Endothelial cell (in vitro differentiated cells): ENCODE data around the gene HDLBP. TPM values are rescaled to one million over a fixed set of nuclear protein-coding genes. Genes with fewer than 3 reads are reported as not detected.
A peak's percentile ranks its signal among the peaks of the same experiment; 100 is the strongest.

Experiments
- DNase-seq: peaks from one replicate; pipeline ENCODE4 v3.0.0; 2021; ENCODE audit warnings: low spot score
- H3K27ac Mint-ChIP-seq: one replicate; pipeline ENCODE4 v1.8.0; 2021; ENCODE audit warnings: mixed read lengths, inconsistent platforms; ENCODE audit not compliant: unreplicated experiment
- H3K27me3 Mint-ChIP-seq: one replicate; pipeline ENCODE4 v1.8.0; 2021; ENCODE audit warnings: mild to moderate bottlenecking, moderate library complexity, mixed read lengths, inconsistent platforms; ENCODE audit not compliant: unreplicated experiment
- H3K36me3 Mint-ChIP-seq: one replicate; pipeline ENCODE4 v1.8.0; 2021; ENCODE audit warnings: mild to moderate bottlenecking, low read depth, mixed read lengths, inconsistent platforms; ENCODE audit not compliant: unreplicated experiment
- H3K4me1 Mint-ChIP-seq: one replicate; pipeline ENCODE4 v1.8.0; 2021; ENCODE audit warnings: mild to moderate bottlenecking, mixed read lengths, inconsistent platforms; ENCODE audit not compliant: unreplicated experiment
- H3K4me3 Mint-ChIP-seq: one replicate; pipeline ENCODE4 v1.8.0; 2021; ENCODE audit warnings: mild to moderate bottlenecking, mixed read lengths, inconsistent platforms; ENCODE audit not compliant: unreplicated experiment
- H3K9me3 Mint-ChIP-seq: one replicate; pipeline ENCODE4 v1.8.0; 2021; ENCODE audit warnings: mixed read lengths, inconsistent platforms; ENCODE audit not compliant: unreplicated experiment
- CTCF ChIP-seq: fragments of 200-600 bp; sonication (generic); IDR thresholded peaks from one replicate; pipeline ENCODE4 v1.5.0; 2021; ENCODE audit warnings: antibody characterized with exemption; ENCODE audit not compliant: unreplicated experiment
- total RNA-seq: library from RNA; stranded (reverse); fragmentation: NEBNext Ultra II Directional; extraction: Animal tissue kit (Norgen Biotek cat#: 25700); gene quantifications from one replicate; pipeline ENCODE4 v1.2.1, GENCODE V29; 2021; ENCODE audit not compliant: unreplicated experiment

HDLBP gene
- total RNA-seq, 1 donor from 2014 or later, result 364 TPM

- no peak for TF ChIP-seq CTCF
- H3K4me1 Mint-ChIP-seq, result no peaks in the 10 kb centered on the region
- H3K9me3 Mint-ChIP-seq, result no peaks in the 10 kb centered on the region
- no peak overlapping the region for H3K4me3 Mint-ChIP-seq
- peaks cover 1% of the 10 kb centered on the region for H3K27me3 Mint-ChIP-seq
- DNase-seq, result no peak
- H3K27ac Mint-ChIP-seq, result no peak overlapping the region
- peaks cover 20% of the 10 kb centered on the region for H3K36me3 Mint-ChIP-seq
These were observed 133.3 kb downstream of the HDLBP start for GRCh38 chr2:241182126-241182525.

- Mint-ChIP-seq H3K27ac (no peak overlapping the region), H3K27me3 (no peaks in the 10 kb centered on the region), H3K9me3 (no peaks in the 10 kb centered on the region), H3K36me3 (peaks cover 20% of the 10 kb centered on the region), H3K4me1 (no peaks in the 10 kb centered on the region), H3K4me3 (no peak overlapping the region)
- no peak for DNase-seq
- no peak for TF ChIP-seq CTCF
These were observed 135.0 kb downstream of the HDLBP start for GRCh38 chr2:241180495-241180894.

GRCh38 chr2:241179899-241180298 is 135.6 kb downstream of the HDLBP start:
- DNase-seq, result no peak
- H3K9me3 Mint-ChIP-seq, result no peaks in the 10 kb centered on the region
- H3K4me3 Mint-ChIP-seq, result peak overlapping the region; percentile 25
- no peaks in the 10 kb centered on the region for H3K27me3 Mint-ChIP-seq
- H3K27ac Mint-ChIP-seq, result no peak overlapping the region
- H3K36me3 Mint-ChIP-seq, result peaks cover 25% of the 10 kb centered on the region
- TF ChIP-seq CTCF, result no peak
- H3K4me1 Mint-ChIP-seq, result no peaks in the 10 kb centered on the region

- peaks cover 26% of the 10 kb centered on the region for H3K36me3 Mint-ChIP-seq
- H3K4me3 Mint-ChIP-seq, result no peak overlapping the region
- TF ChIP-seq CTCF, result no peak
- H3K27me3 Mint-ChIP-seq, result no peaks in the 10 kb centered on the region
- no peak overlapping the region for H3K27ac Mint-ChIP-seq
- no peak for DNase-seq
- no peaks in the 10 kb centered on the region for H3K9me3 Mint-ChIP-seq
- H3K4me1 Mint-ChIP-seq, result no peaks in the 10 kb centered on the region
These were observed 136.5 kb downstream of the HDLBP start for GRCh38 chr2:241178961-241179360.

- H3K4me1 Mint-ChIP-seq, result no peaks in the 10 kb centered on the region
- H3K4me3 Mint-ChIP-seq, result peak overlapping the region; percentile 37
- no peak overlapping the region for H3K27ac Mint-ChIP-seq
These were observed 137.7 kb downstream of the HDLBP start for GRCh38 chr2:241177526-241178334.

More at GRCh38 chr2:241177526-241178334, 137.7 kb downstream of the HDLBP start:
- H3K27me3 Mint-ChIP-seq, result no peaks in the 10 kb centered on the region
- TF ChIP-seq CTCF, result no peak
- no peaks in the 10 kb centered on the region for H3K9me3 Mint-ChIP-seq
- peaks cover 26% of the 10 kb centered on the region for H3K36me3 Mint-ChIP-seq
- DNase-seq, result no peak
